Activated effector memory CD4-positive, alpha-beta T cell treated with anti-CD3 and anti-CD28 coated beads, Interleukin-2, amount 50 U/mL, for 16 hours (primary cell): ENCODE data around the gene MMGT1.

Source experiments
- DNase-seq: peaks from one replicate; pipeline ENCODE4 v3.0.0-alpha.2; 2020

Gene MMGT1

GRCh38 chrX:135973548-135974278 is at the start of gene MMGT1:
MMGT1 (minus strand) TSS chrX:135973988; CDS start chrX:135973675, 313 bp downstream.
- peak; percentile 91 for DNase-seq

DNA sequence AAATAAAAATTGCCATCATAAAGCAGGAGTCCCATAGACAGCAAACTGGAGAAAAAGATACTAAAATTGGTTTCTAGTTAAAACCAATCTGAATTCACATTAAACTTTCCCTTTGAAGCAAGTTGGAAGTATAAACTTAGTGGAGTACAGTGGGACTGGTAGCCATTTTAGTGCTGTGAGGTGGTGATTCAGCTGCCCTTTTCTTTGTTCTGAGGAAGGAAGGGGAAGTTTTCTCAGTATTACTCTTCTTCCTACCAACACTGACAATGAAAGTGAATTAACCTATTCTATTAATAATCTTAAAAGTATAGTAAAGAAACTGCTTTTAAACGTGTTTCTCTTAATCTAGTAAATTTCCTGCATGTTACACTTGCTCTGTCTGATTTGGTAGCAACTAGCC is 48.1 kb upstream of the MMGT1 start:
- DNase-seq, result no peak

DNA sequence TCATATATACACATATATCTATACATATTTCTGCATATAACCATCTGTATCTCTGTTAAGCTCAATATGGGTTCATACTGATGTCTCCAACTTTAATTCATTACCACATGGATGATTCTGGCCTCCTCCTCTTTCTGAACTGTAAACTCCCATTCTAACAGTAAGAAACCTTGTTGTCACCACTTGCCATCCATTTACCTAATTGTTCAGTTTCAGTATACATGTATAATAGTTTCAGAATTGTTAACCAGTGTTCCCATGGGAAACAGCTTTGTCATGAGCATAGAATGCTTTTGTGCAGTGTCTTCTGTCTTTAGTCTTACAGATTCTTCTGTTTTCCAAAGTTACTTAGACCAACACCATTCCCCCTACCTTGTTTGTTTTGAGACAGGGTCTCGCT is 47.4 kb upstream of the MMGT1 start:
- no peak for DNase-seq

GRCh38 chrX:136019226-136019625 is 45.4 kb upstream of the MMGT1 start:
- no peak for DNase-seq

DNA sequence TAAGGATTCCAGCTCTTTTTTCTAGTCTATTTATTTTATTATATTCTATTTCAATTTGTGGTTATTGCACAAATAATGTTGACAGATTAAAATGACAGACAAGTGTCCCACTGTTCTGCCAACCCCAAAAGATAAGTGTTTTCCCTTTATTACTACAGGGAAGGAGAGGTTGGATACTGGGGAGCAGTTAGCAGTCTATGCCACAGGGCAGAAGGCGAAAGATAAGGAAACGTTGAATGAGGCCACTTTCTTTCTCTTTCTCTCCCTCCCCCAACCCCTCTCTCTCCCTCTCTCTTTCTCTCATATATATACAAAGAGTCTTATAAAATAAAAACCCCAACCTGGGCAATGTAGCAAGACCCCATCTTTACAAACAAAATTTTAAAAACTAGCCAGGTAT is 43.1 kb upstream of the MMGT1 start:
- no peak for DNase-seq

DNA sequence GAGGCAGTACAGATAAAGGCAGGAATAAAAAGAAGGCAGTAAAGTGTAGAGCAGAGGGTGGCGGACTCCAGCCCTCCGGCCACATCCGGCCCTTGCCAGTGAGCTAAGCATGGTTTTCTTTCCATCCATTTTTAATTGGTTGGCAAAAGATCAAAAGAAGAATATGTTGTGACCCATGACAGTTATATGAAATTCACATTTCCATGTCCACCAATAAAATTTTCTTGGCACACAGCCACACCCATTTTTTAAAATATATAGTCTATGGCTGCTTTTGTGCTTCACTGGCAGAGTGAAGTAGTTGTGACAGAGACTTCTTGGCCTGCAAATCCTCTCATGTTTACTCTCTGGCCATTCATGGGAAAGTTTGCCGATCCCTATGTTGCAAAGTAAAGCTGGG is 41.2 kb upstream of the MMGT1 start:
- no peak for DNase-seq

GRCh38 chrX:135988245-135988644 is 14.5 kb upstream of the MMGT1 start:
- no peak for DNase-seq

DNA sequence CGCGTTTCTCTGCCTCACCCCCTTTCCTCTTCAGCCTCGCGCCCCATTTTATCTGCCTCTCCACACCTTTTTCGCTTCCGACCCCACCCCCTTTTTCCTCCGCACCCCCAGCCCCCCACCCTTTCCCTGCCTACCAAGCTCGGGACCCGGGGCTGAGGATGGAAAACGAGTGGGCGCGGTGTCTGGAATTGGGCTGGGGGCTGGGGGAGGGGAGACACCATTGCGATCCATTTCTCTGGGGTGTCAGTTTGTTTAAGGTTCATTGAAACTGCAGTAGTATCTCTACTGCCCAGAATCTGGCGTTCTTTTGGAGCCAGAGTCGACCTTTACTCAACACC is 12.2 kb upstream of the MMGT1 start:
- DNase-seq, result no peak

DNA sequence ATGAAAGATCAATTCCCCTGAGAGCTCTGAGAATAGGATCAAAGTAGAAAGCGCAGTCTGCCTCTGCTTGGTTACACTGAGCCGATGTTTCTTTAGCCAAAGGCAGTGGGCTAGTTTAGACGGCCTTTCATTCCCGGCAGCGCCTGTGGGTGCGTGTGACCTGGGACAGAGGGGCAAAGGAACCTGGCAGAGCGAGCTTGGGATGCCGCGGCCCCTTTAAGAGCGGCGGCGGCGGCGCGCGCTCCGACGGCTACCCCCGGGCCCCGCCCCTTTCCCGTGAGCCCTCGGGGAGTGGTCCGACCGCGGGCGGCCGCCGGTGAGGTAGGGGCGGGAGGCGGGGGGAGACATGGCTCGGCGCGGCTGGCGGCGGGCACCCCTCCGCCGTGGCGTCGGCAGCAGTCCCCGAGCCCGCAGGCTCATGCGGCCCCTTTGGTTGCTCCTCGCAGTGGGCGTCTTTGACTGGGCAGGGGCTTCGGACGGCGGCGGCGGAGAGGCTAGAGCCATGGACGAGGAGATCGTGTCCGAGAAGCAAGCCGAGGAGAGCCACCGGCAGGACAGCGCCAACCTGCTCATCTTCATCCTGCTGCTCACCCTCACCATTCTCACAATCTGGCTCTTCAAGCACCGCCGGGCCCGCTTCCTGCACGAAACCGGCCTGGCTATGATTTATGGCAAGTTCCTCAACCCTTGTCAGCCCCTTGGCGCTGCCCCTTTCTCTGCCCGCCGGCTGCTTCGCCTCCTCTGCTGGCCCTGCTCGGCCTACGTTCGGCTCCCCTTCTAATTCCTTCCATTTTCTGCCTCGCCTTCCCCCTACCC is 11.6 kb upstream of the MMGT1 start, which contains the start of gene SLC9A6:
Gene SLC9A6, plus strand, starts transcription at position 279 of the 816 bp plus-strand sequence. Its CDS starts 224 bp downstream, at position 503.
- peak; percentile 91 for DNase-seq

DNA sequence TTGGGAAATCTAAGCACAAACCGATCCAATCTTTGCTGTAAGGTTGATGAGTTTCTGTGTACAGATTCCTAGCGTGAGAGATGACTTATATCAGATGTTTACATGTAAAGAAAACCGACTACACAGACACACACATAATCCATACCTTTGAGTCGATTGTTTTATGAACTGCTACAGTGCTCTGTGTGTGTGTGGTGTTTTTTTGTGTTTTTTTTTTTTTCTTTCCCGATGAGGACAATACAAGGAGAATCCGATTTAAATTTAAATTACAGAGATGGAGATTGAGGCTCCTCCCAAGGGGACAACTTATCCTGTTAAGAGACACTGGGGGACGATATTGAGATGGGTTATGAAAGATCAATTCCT is 11.0 kb upstream of the MMGT1 start:
- DNase-seq, result no peak

GRCh38 chrX:135984256-135984655 is 10.5 kb upstream of the MMGT1 start:
- no peak for DNase-seq

DNA sequence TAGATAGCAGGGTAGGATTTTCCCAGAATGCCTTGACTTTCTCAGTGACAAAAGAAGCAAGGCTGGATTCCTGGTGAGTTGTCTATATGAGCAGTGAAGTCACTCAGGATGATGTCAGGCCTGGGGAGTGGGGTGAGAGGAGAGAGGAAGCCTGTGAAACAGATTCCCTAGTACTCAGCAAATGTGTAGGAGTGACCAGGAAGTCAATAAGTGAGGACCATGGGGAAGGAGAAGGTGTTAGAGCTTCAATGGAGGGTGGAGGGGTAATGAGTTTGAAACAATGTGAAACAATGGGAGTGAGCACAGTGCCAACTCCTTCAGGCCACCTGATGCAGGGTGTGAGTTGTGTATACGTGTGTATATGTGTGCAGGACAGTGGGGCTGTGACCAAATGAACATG is 9.1 kb upstream of the MMGT1 start:
- no peak for DNase-seq

DNA sequence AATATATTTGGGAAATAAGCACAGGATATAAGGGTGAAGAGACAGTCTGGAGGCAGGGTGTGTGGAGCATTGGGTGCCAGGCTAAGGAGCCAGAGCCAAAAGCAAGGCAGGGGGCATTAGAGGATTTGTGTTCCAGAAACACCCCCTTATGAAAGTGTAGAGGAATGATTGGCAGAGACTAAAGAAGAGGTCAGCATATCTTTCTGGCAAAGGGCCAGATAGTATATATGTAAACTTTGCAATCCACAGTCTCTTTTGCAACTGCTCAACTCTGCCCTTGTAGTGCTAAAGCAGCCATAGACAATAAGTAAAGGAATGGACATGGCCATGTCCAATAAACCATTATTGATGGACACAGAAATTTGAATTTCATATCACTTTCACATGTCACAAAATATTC is 7.9 kb upstream of the MMGT1 start:
- no peak for DNase-seq

DNA sequence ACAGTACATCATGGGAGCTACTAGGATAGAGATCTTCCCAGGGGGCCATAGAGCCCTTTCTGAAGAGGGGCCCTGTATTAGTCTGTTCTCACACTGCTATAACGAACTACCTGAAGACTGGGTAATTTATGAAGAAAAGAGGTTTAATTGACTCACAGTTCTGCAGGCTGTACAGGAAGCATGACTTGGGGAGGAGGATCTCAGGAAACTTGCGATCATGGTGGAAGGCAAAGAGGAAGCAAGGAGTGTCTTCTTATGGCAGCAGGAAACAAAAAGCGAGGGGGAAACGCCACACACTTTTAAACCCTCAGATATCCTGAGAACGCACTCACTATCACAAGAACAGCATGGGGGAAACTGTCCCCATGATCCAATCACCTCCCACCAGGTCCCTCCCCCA is 7.2 kb upstream of the MMGT1 start:
- no peak for DNase-seq

GRCh38 chrX:135977611-135978010 is 3.8 kb upstream of the MMGT1 start:
- DNase-seq, result no peak

DNA sequence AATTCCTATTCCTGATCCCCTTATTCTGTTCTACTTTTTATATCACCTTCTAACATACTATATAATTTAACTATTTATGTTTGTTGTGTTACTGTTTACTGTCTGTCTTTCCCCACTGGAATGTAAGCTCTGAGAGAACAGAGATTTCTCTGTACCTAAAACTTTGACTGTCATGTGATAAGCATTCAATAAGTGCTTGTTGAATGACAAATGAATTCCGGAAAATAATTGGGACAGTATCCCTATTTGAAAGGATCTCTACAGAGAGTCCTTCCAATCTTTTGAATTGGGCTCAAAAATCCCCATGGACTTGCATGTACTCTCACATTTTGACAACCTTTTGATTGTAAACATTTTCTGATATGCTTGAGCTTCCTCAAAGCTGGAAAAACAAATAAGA is 1.6 kb upstream of the MMGT1 start:
- no peak for DNase-seq

- DNase-seq, result peak; percentile 85
Observed at GRCh38 chrX:135974279-135974856, 580 bp upstream of the MMGT1 start.

GRCh38 chrX:135973025-135973547 is 702 bp downstream of the MMGT1 start:
- DNase-seq, result no peak

GRCh38 chrX:135951291-135951690 is 22.5 kb downstream of the MMGT1 start:
- no peak for DNase-seq

- no peak for DNase-seq
Observed at GRCh38 chrX:135944486-135944885, 29.3 kb downstream of the MMGT1 start.

DNA sequence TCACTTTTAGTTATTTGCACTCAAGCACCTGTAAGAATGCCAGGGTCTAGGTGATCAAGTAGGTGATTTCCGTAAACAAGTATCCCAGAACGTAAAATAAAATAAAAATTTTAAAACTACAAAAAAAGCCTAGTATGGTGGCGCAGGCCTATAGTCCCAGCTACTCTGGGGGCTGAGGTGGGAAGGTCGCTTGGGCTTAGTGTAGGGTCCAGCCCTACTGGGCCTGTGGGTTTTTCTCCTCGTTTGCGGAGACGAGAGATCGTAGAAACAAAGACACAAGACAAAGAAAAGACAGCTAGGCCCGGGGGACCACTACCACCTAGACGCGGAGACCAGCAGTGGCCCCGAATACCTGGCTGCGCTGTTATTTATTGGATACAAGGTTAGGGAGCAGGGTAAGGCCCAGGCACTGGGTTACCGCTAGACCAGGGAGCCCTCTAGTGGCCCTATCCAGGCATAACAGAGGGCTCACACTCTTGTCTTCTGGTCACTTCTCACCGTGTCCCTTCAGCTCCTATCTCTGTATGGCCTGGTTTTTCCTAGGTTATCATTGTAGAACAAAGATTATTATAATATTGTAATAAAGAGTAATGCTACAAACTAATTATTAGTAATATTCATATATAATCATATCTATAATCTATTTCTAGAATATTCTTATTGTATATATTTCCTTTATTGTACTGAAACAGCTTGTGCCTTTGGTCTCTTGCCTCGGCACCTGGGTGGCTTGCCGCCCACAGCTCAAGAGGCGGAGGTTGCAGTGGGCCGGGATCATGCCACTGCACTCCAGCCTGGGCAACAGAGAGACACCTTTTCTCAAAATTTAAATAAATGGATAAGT is 41.9 kb downstream of the MMGT1 start:
- peak; percentile 70 for DNase-seq

DNA sequence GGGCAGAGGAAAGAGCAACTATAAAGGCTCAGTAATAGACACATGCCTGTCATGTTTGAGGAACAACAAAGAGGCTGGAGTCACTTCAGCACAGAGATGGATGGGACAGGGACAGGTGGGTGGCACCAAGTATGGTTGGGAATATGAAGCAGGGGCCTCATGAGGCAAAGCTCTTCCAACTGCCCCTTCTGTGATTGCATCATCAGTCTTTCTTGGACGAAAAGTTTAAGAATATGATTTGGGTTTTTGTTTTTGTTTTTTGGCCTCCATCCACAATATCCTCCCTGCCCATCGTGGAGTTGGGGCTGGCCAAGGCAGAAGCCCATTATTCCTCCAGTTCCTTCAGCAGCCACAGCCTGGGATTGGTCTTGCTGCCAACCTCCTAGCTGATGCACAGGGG is 45.9 kb downstream of the MMGT1 start:
- DNase-seq, result no peak

GRCh38 chrX:135923353-135923752 is 50.4 kb downstream of the MMGT1 start:
- no peak for DNase-seq
